ENCODE data around the gene PDE11A.

Gene PDE11A

DNA sequence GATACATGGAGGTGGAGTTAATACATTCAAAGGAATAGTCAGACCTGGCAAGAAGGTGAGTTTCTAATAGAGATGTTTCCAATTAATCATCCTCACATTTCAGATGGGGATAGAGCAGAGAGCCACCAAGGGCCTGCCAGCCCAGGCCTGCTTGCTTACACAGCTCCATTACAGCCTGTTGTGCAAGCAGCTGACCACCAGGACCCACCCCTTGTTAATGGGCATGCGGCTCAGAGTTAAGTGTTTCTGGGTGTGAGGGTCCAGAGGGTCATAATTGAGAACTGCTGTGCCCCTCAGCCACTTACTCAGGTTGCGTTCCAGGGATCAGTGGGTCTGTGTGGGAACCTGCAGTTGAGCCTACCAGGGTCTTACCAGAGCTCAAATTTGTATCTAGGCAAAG lies 480.2 kb downstream of the PDE11A start:
- DNase-seq, result no peak

DNA sequence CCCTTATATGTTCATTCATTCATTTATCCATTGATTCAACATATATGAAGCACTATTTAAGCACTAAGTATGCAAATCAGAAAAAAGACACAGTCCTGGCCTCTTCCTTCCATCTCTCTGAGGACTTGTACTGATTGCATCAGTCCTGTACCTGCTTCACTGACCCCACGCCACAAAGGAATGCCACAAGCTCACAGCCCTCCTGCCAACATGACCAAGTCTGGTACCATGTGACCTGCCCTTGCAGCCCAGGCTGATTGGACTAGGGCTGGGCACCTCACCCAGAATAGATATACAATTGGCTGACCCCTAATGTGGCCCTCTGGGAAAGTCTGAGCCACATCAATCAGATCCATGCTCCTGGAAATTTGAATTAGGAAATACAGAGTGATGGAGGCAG lies 483.4 kb downstream of the PDE11A start:
- no peak for DNase-seq

DNA sequence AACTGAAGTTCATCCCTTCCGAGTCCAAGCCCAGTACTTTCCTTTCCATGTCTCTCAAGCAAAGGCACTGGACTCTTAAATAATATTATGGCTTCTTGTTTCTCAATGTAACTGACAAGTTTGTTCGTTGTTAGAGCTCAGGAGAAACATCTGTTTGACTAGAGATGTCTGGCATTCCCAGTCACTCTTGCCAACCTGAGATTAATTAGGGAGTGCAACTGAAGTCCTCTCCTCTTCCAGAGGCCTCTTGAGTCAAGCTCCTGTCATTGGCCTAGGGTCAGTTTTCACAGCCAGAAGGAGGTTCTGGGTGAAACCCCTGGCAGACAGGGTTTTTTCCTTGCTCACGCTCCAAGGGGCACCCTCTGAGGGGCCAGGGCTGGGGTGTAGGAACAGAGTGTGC lies 483.9 kb downstream of the PDE11A start:
- DNase-seq, result no peak

DNA sequence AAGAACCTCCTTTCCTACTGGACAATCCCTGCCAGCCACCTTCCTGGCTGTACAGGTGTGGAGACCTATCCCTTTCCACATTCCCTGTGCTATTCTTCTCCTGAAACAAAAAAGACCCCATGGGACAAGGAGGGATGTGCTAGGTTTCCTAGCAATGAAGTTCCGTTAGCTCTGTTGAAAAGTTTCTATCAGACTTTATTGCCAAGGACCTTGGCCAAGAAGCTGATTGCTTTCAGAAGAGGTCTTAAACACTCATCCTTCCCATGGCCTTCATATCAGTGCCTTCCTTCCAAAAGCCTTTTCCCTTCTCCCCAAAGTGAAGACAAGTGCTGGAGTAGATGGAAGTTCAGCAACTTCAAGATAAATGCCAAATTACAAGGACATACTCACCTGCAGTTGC lies 485.2 kb downstream of the PDE11A start:
- DNase-seq, result no peak

DNA sequence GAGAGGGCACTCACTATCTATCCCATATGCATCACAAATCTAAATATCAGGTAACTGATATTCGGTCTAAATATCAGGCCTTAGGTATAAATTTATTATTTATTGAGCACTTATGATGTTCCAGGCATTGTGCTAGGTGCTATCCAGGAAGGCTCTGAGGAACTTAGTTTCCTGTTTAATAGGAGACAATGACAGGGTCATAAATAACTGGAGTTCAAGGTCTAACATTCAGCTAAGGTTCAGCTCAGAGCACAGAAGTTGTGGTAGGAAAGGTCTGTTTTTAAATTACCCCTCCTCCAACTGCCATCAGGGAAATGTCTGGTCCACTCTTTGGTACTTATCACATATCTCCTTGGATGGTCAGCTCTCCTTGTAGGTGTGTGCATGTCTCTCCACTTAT lies 486.4 kb downstream of the PDE11A start:
- no peak for DNase-seq

DNA sequence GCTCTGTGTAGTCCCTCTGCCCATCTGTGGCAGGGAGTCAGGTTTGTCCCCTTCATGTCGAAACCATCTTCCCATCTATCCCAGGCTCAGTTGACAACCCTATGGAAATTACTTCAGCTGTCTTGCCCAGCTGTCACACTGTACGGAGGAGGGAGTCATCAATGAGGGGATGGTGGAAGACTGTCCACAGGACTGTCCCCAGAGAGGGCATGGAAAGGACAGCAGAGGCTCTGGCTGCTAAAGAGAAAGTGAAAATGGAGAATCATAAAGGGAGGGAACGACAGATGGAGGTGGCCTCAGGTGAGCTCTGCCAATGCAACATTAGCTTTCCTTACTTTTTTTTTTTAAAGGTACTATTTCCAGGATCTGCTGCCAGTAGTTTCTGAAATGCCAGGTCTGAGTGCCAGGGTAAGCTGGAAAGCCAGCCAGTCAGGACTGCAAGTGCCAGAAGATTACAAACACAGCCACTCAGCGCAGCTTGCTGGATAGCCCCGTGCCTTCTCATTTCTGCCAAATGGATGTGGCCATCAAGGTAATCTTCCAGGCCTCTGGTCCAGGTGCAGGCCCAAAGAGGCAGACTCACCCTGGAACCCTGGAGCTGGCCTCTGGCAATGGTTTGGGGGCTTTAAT lies 487.2 kb downstream of the PDE11A start:
- no peak for DNase-seq

DNA sequence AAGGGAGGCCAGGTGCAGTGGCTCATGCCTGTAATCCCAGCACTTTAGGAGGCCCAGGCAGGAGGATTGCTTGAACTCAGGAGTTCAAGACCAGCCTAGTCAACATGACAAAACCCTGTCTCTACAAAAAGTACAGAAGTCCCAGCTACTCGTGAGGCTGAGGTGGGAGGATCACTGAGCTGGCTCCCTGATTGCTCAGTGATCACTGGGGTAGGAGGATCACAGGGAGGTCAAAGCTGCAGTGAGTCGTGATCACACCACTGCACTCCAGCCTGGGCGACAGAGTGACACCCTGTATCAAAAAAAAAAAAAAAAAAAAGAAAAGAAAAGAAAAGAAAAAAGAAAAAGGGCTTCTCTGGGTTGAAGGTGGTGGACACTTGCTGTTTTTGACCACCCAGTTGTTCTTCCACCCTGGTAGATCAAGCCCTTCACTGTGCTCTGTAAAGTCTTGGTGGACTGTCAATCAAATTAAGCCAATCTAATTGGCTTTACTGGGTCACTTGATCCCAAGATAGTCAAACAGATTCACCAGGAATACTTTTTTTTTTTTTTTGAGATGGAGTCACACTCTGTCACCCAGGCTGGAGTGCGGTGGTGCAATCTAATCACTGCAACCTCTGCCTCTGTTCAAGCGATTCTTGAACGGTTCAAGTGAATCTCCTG lies 488.4 kb downstream of the PDE11A start:
- DNase-seq, result no peak

DNA sequence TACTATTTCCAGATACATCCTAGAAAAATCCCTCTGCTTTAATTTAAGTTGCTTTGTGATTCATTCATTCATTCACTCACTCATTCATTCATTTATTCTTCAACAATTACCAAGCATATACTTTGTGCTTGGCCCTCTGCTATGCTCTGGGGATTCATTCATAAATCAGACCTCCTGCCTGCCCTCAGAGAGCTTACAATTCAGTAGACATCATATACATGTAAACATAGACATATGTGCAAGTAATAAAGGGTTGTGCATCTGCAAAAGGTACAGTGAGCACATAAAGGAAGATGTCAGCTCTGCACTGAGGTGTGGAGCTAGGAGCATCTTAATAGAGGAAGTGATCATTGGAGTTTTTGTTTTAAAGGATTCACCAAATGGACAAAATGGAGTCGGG lies 490.6 kb downstream of the PDE11A start:
- no peak for DNase-seq

DNA sequence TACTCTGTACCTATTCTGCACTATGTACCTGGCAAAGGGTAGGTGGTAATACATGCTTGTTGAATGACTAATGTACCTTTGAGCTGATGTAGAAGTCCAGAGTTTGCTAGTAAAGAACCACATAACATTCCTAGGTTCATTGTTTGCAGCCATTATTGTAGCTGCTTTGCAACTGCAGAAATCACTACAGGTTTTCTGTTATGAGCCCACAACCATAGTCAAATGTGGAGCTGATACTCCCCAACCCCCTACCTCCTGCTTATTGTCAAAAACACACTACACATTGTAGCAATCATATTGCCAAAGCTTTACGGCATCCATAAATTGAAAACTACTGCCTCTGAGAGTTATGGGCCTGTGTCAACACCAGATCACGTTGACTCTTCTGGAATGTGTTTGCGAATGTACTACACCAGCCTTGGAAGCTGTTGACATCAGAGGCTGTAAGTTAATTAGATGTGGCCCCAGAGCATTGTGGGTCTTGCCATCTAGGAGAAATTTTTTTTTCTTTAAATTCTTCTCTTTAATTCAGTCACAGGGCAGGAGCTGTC lies 493.0 kb downstream of the PDE11A start:
- DNase-seq, result no peak

DNA sequence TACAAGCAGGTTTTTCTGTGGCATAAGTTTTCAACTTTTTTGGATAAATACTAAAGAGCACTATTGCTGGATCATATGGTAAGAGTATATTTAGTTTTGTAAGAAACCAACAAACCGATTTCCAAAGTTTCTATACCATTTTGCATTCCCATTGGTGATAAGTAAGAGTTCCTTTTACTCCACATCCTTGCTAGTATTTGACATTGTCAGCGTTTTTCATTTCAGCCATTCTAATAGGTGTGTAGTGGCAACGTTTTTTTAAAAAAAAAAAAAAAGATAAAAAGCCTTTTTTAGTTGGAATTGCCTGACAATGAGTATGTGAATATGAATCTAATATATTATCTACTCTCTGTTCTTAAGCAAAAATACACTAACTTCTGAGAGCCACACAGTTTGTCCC lies 494.1 kb downstream of the PDE11A start:
- no peak for DNase-seq

DNA sequence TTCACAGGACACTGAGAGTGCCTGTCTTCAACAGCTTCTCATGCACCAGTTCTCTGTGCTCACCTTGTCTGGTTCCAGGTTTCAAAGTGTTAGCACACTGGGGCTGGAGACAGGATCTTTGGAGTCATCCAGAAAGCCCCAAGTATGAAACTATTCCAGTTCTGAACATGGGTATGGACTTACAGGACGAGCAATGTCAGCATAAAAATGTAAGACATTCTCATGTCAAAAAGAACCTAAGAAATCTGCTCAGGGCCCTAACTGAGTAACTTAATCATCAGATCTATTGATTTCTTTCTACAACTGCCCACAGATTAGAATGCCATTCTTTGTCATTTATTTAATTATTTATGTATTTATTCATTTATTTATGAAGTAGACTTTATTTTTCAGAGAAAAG lies 495.5 kb downstream of the PDE11A start:
- DNase-seq, result no peak

DNA sequence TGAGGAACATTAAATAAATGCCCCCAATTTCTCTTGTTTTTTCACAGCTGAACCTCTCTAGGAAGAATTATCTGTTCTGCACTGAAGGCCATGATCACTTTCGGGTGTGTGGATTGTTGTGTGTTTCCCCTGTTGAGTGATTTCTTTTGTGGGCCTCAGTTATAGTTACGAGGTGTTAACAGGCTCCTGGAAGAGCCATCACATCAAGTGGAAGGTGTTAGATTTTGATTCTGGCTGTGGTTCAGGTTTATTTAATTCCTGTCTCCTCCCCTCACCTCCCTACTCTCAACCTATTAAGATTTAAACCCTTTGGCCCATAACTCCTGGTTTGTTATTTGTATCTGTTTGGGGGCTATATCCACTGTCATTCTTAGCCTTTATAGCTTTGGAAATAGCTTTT lies 497.2 kb downstream of the PDE11A start:
- no peak for DNase-seq

DNA sequence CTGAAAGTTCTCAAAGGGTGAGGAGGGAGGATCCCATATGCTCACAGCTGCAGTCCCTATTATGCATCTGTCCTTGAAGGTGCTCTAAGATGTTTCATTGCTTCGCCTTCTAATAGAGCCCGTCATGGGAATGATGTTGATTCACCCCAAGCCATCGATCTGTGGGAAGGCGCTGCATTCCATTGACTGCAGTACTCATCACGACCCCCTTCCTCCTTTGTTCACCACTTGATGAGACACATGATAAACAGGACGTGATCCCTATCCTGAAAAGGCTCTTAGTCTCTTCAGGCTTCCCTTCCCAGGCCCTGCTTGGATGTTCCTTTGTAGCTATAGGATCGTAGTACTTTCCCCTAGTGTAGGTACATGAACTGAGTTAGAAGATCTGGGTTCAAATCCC lies 498.2 kb downstream of the PDE11A start:
- no peak for DNase-seq

Data from activated T-cell treated with anti-CD3 and anti-CD28 coated beads for 4 hours (primary cell).